ENCODE measurements around the gene CDX1.
"Not testable (repeated sequence)": the region's sequence is repeated elsewhere in the genome, so short reads cannot be mapped to it uniquely, and the experiment has no call there.

The CDX1 gene

GRCh38 chr5:150227606-150228273 is 61.2 kb downstream of the CDX1 start:
- DNase-seq (ENCODE audit: low read depth, low spot score) = no peak
- TF ChIP-seq CTCF (IDR thresholded peaks at IDR 0.05; ENCODE audit: low read depth, low read length) = no peak
- in situ Hi-C loops (cut with HindIII; ENCODE audit: low sequenced_read_pairs) = no loop called here
- no peak overlapping the region for H3K4me3 ChIP-seq (ENCODE audit: low read depth, low read length)

GRCh38 chr5:150229571-150229970 is 63.0 kb downstream of the CDX1 start:
- TF ChIP-seq CTCF (IDR thresholded peaks at IDR 0.05; ENCODE audit: low read depth, low read length) = no peak
- no peak for DNase-seq (ENCODE audit: low read depth, low spot score)
- no peak overlapping the region for H3K4me3 ChIP-seq (ENCODE audit: low read depth, low read length)
- in situ Hi-C loops (cut with HindIII; ENCODE audit: low sequenced_read_pairs) = no loop called here

- no peak for DNase-seq (ENCODE audit: low read depth, low spot score)
- in situ Hi-C loops (cut with HindIII; ENCODE audit: low sequenced_read_pairs) = no loop called here
- no peak overlapping the region for H3K4me3 ChIP-seq (ENCODE audit: low read depth, low read length)
- TF ChIP-seq CTCF (IDR thresholded peaks at IDR 0.05; ENCODE audit: low read depth, low read length) = no peak
Observed at GRCh38 chr5:150230842-150231241, 64.3 kb downstream of the CDX1 start.

GRCh38 chr5:150233706-150234105 is 67.1 kb downstream of the CDX1 start:
- H3K4me3 ChIP-seq (ENCODE audit: low read depth, low read length); DNase-seq (ENCODE audit: low read depth, low spot score); in situ Hi-C loops (cut with HindIII; ENCODE audit: low sequenced_read_pairs): not testable (repeated sequence)
